Endothelial cell of umbilical vein (primary cell): ENCODE results near the gene AKAP6. TPM values are rescaled to one million over a fixed set of nuclear protein-coding genes. Genes with fewer than 3 reads are reported as not detected.

Source experiments
- BruUV-seq: library from RNA; stranded (reverse); fragments of 400-500 nt; replicated peaks from 2 replicates; lab custom pipeline; 2021; lab: Mats Ljungman, UMichigan
- CTCF ChIA-PET: fragments of 300-600, 350-600 bp; sonication (Branson Sonifier 250); formaldehyde crosslinking; loops from one replicate; lab custom pipeline; 2021; ENCODE audit warnings: antibody characterized with exemption, inconsistent platforms; lab: Charles Lee
- POLR2A ChIA-PET: fragments of 300-600, 350-600 bp; sonication (Branson Sonifier 250); formaldehyde crosslinking; loops from one replicate; lab custom pipeline; 2021; ENCODE audit warnings: antibody characterized with exemption, inconsistent platforms; lab: Charles Lee
- DNase-seq: peaks from one replicate; pipeline ENCODE4 v3.0.0-alpha.2; 2011; ENCODE audit warnings: low read depth, low spot score
- FAIRE-seq: peaks from 2 replicates; lab custom pipeline; 2011; peaks lifted over from hg19 to GRCh38; lab: Jason Lieb, UNC
- H2AFZ ChIP-seq: 2 replicates; pipeline ENCODE4 v1.6.0; 2012; ENCODE audit warnings: low read depth, low read length, control low read depth, inconsistent platforms
- H3K27ac ChIP-seq: 2 replicates; pipeline ENCODE4 v1.5.1; 2011; ENCODE audit warnings: low read depth, mild to moderate bottlenecking, control low read depth, low read length, moderate library complexity; ENCODE audit not compliant: insufficient read depth
- H3K27me3 ChIP-seq, 2 experiments: 2 replicates each; pipeline versions ENCODE4 v1.6.0 to v1.6.1; 2011; ENCODE audit warnings: low read length in 2 of 2, mixed read lengths in 1 of 2; ENCODE audit not compliant: control insufficient read depth in 2 of 2, insufficient read depth in 2 of 2
- H3K36me3 ChIP-seq, 2 experiments: 2 replicates in 1 of 2; 3 replicates in 1 of 2; pipeline ENCODE4 v1.5.1; 2011; ENCODE audit warnings: low read length in 2 of 2, mild to moderate bottlenecking in 1 of 2, moderate library complexity in 1 of 2; ENCODE audit not compliant: control insufficient read depth in 2 of 2, insufficient read depth in 2 of 2; ENCODE audit errors: extremely low read depth in 1 of 2
- H3K4me1 ChIP-seq: 3 replicates; pipeline ENCODE4 v1.5.1; 2011; ENCODE audit warnings: mild to moderate bottlenecking, low read length; ENCODE audit not compliant: control insufficient read depth, insufficient read depth; ENCODE audit errors: extremely low read depth
- H3K4me2 ChIP-seq: 2 replicates; pipeline ENCODE4 v1.6.1; 2011; ENCODE audit warnings: low read length, control low read depth, mixed read lengths; ENCODE audit not compliant: insufficient read depth
- H3K4me3 ChIP-seq, 3 experiments: fragments of 200-600 bp in 1 of 3; sonication (generic), shearing (Covaris generic) in 1 of 3; replicated peaks in 1 of 3; 2 replicates each; pipeline ENCODE4 v1.5.1; 2011 to 2016; ENCODE audit warnings: control low read depth in 3 of 3, low read length in 3 of 3, mild to moderate bottlenecking in 2 of 3, inconsistent platforms in 1 of 3, low read depth in 1 of 3, moderate library complexity in 1 of 3; ENCODE audit not compliant: insufficient read depth in 1 of 3
- H3K79me2 ChIP-seq: 2 replicates; pipeline ENCODE4 v1.6.0; 2012; ENCODE audit warnings: low read length, inconsistent platforms; ENCODE audit not compliant: control insufficient read depth, insufficient read depth
- H3K9ac ChIP-seq: replicated peaks from 2 replicates; pipeline ENCODE3; 2011; ENCODE audit warnings: low read length, control low read depth; ENCODE audit not compliant: insufficient read depth; ENCODE audit errors: extremely low read depth
- H3K9me1 ChIP-seq: replicated peaks from 3 replicates; pipeline ENCODE4 v1.6.0; 2011; ENCODE audit warnings: mild to moderate bottlenecking, low read length; ENCODE audit not compliant: control insufficient read depth, insufficient read depth; ENCODE audit errors: extremely low read depth
- H3K9me3 ChIP-seq: replicated peaks from 2 replicates; pipeline ENCODE4 v1.5.1; 2012; ENCODE audit warnings: low read length, inconsistent platforms; ENCODE audit not compliant: control insufficient read depth, insufficient read depth
- H4K20me1 ChIP-seq: replicated peaks from 2 replicates; pipeline ENCODE3; 2011; ENCODE audit warnings: mild to moderate bottlenecking, low read length; ENCODE audit not compliant: control insufficient read depth, insufficient read depth; ENCODE audit errors: extremely low read depth
- CTCF ChIP-seq, 2 donors: IDR thresholded peaks; 1 replicate in 1 of 2; 2 replicates in 1 of 2; pipeline ENCODE4 v1.5.1; 2011; ENCODE audit warnings: low read length in 2 of 2, mild to moderate bottlenecking in 2 of 2, moderate library complexity in 2 of 2, control low read depth in 1 of 2, inconsistent platforms in 1 of 2, low read depth in 1 of 2; ENCODE audit not compliant: insufficient read depth in 1 of 2; ENCODE audit errors: extremely low read depth in 1 of 2
- EZH2 ChIP-seq: IDR thresholded peaks from 2 replicates; pipeline ENCODE4 v1.6.1; 2012; ENCODE audit warnings: borderline replicate concordance, low read depth, mild to moderate bottlenecking, moderate library complexity, low read length, inconsistent platforms; ENCODE audit not compliant: severe bottlenecking
- FOS ChIP-seq: IDR thresholded peaks from 2 replicates; pipeline ENCODE4 v1.6.1; 2011; ENCODE audit warnings: mild to moderate bottlenecking, low read length, moderate library complexity, borderline replicate concordance; ENCODE audit not compliant: insufficient read depth
- GATA2 ChIP-seq: IDR thresholded peaks from 2 replicates; pipeline ENCODE4 v1.7.0; 2011; ENCODE audit warnings: low read depth, mild to moderate bottlenecking, moderate library complexity, mixed read lengths, low read length; ENCODE audit not compliant: insufficient read length, insufficient read depth
- JUN ChIP-seq: IDR thresholded peaks from 2 replicates; pipeline ENCODE4 v1.6.1; 2011; ENCODE audit warnings: borderline replicate concordance, low read depth; ENCODE audit not compliant: insufficient read length, insufficient read depth
- MAX ChIP-seq: IDR thresholded peaks from 2 replicates; pipeline ENCODE4 v1.6.1; 2011; ENCODE audit not compliant: insufficient read depth, insufficient read length
- MYC ChIP-seq: IDR thresholded peaks from one replicate; pipeline ENCODE4 v1.6.1; 2011; ENCODE audit warnings: mild to moderate bottlenecking, low read depth, low read length
- POLR2A ChIP-seq: IDR thresholded peaks from 2 replicates; pipeline ENCODE4 v1.6.1; 2012; ENCODE audit warnings: low read depth, mild to moderate bottlenecking, control low read depth, low read length
- POLR2AphosphoS5 ChIP-seq: IDR thresholded peaks from 2 replicates; pipeline ENCODE4 v1.6.1; 2012; ENCODE audit warnings: low read depth, mild to moderate bottlenecking, control low read depth, low read length, moderate library complexity; ENCODE audit not compliant: insufficient read depth
- dilution Hi-C: fragments of 300-500 bp; cut with MboI; formaldehyde crosslinking; loops from one replicate; pipeline ENCODE4 v1.15.0; 2019; ENCODE audit warnings: low sequenced_read_pairs; ENCODE audit not compliant: extremely low pct_ligation_motif_present
- intact Hi-C: fragments of 100-400 bp; cut with micrococcal nuclease; formaldehyde crosslinking; loops from one replicate; pipeline ENCODE4 v1.10.0; 2022
- polyA plus RNA-seq, 4 experiments: library from polyadenylated mRNA; depleted of rRNA in 3 of 4; stranded (reverse) in 3 of 4; unstranded in 1 of 4; fragments of >200 nt; gene quantifications; 2 replicates each; pipeline versions ENCODE4 v1.2.1 to v1.2.3, GENCODE V29; 2011 to 2012; ENCODE audit warnings: missing spikeins in 1 of 4
- total RNA-seq: library from RNA; stranded (reverse); gene quantifications from 2 replicates; pipeline ENCODE4 v1.2.3, GENCODE V29; 2021

AKAP6 gene
- total and polyA plus RNA-seq, 2 donors (not counting 3 experiments of a cell fraction or from before 2014, with no cell fraction given): 0.03 to 0.49 TPM

- no peak overlapping the region for H3K9ac ChIP-seq
- no TSS peak for BruUV-seq
- CTCF ChIA-PET: no interaction called here
- POLR2A ChIA-PET: no interaction called here
- H3K9me3 ChIP-seq: no peaks in the 10 kb centered on the region
- H2AFZ ChIP-seq: no peak overlapping the region
- intact Hi-C loops (no loop called here), dilution Hi-C loops (no loop called here)
- H3K4me2 ChIP-seq: no peak overlapping the region
- H3K79me2 ChIP-seq: no peaks in the 10 kb centered on the region
- H3K4me3 ChIP-seq: no peak overlapping the region
- no peak overlapping the region for H3K27ac ChIP-seq
- DNase-seq (no peak), FAIRE-seq (no peak)
- no peaks in the 10 kb centered on the region for H3K4me1 ChIP-seq
- no peaks in the 10 kb centered on the region for H3K36me3 ChIP-seq
- TF ChIP-seq MYC (no peak), CTCF (IDR thresholded peaks at IDR 0.05; ENCODE audit: extremely low read depth in 1 of 2, insufficient read depth in 1 of 2, low read depth in 1 of 2, low read length in 2 of 2) (no peak), MAX (no peak), POLR2AphosphoS5 (no peak), EZH2 (no peak)
- H3K27me3 ChIP-seq: peaks cover 0 to 1% of the 10 kb centered on the region in 2 experiments
- H4K20me1 ChIP-seq: no peaks in the 10 kb centered on the region
- H3K9me1 ChIP-seq: no peaks in the 10 kb centered on the region
Observed at GRCh38 chr14:32667791-32668190, 338.7 kb downstream of the AKAP6 start.

GRCh38 chr14:32669391-32669790 is 340.3 kb downstream of the AKAP6 start:
- dilution Hi-C loops: no loop called here
- no peak overlapping the region for H2AFZ ChIP-seq
- DNase-seq: peak; percentile 6
- no peak overlapping the region for H3K4me3 ChIP-seq
- no peaks in the 10 kb centered on the region for H3K9me1 ChIP-seq
- H3K27me3 ChIP-seq: peaks cover 0 to 1% of the 10 kb centered on the region in 2 experiments
- no peak overlapping the region for H3K27ac ChIP-seq
- no peaks in the 10 kb centered on the region for H3K4me1 ChIP-seq
- H3K9ac ChIP-seq: no peak overlapping the region
- no peak for FAIRE-seq
- TF ChIP-seq GATA2 (no peak), MAX (no peak), EZH2 (no peak), MYC (no peak), FOS (no peak), CTCF (IDR thresholded peaks at IDR 0.05; ENCODE audit: extremely low read depth in 1 of 2, insufficient read depth in 1 of 2, low read depth in 1 of 2, low read length in 2 of 2) (no peak), POLR2A (no peak), JUN (no peak)
- no peaks in the 10 kb centered on the region for H3K9me3 ChIP-seq
- H3K4me2 ChIP-seq: no peak overlapping the region
- no peaks in the 10 kb centered on the region for H3K36me3 ChIP-seq
- no TSS peak for BruUV-seq
- H3K79me2 ChIP-seq: no peaks in the 10 kb centered on the region
- no peaks in the 10 kb centered on the region for H4K20me1 ChIP-seq
- POLR2A ChIA-PET: no interaction called here
- intact Hi-C loops: no loop called here
- CTCF ChIA-PET: no interaction called here
